ENCODE measurements around the gene A1BG.

The A1BG gene

DNA sequence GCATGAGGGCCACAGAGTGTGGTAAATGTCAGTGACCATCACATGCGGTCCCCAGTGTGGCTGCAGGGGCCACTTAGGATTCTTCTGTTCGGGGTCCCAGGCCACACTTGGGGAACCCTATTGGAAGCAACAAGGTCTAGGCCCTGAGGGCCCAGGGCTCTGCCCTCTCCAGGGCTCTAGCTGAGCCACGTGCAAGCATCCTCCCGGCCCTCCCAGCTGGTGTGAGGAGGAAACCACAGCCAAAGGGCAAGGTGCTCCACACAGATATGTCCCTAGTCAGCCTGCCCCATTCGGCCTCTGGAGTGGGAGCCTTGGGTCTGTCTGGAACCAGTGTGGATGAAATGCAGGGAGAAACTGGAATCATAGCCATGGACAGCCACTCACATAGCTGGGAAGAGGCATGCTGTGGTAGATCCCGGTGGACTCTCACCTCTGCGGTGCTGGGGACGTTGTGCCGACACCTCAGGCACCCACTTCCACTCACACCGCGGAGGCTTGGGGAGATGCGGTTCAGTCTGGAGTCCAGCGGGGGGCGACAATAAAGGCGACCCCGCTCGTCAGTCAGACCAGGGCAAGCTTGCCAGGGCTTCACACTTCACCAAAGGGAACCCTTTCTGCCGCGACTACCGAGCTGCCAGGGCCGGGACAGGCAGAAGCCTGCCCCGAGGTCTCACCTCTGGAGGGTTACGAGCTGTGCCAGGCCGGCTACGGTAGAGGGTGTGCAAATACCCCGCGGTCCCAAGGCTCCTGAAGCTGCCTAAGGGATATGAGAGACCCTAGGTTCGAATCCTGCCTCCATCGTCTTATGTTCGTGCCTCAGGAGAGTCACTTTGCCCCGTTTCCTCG, 13.5 kb upstream of the A1BG start:
- no peaks in the 10 kb centered on the region for H3K4me1 ChIP-seq (ENCODE audit: control insufficient read depth, low read depth, low read length)
- H3K27ac ChIP-seq (ENCODE audit: low read length): no peak overlapping the region
- no peaks in the 10 kb centered on the region for H3K36me3 ChIP-seq (ENCODE audit: control insufficient read depth, low read depth, low read length)
- no peaks in the 10 kb centered on the region for H3K27me3 ChIP-seq (ENCODE audit: control insufficient read depth, insufficient read depth, low read length)
- no peak overlapping the region for H3K4me3 ChIP-seq (ENCODE audit: low read length)
- no peak overlapping the region for H3K9ac ChIP-seq (ENCODE audit: low read length)
- no peaks in the 10 kb centered on the region for H3K9me3 ChIP-seq (ENCODE audit: control insufficient read depth, low read depth, low read length)

DNA sequence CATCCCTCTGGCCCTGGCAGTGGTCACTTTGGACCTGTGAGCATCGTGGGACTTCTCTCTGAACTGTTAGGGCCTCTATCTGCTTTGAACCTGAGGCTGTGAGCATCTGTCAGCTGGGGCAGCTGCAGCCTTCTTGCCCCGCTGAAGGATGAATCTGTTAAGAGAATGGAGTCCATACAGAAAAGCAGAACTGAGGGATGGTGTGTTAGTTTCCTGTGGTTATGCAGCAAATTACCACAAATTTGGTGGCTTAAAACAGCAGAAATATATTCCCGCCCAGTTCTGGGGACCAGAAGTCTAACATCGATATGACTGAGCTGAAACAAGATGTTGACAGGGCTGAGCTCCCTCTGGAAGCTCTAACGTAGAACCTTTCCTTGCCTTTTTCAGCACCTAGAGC, 10.9 kb upstream of the A1BG start:
- Histone ChIP-seq H3K36me3 (ENCODE audit: control insufficient read depth, low read depth, low read length) (no peaks in the 10 kb centered on the region), H3K4me1 (ENCODE audit: control insufficient read depth, low read depth, low read length) (peaks cover 7% of the 10 kb centered on the region), H3K27me3 (ENCODE audit: control insufficient read depth, insufficient read depth, low read length) (no peaks in the 10 kb centered on the region), H3K4me3 (ENCODE audit: low read length) (no peak overlapping the region), H3K9me3 (ENCODE audit: control insufficient read depth, low read depth, low read length) (no peaks in the 10 kb centered on the region), H3K9ac (ENCODE audit: low read length) (no peak overlapping the region), H3K27ac (ENCODE audit: low read length) (no peak overlapping the region)

- Histone ChIP-seq H3K4me3 (ENCODE audit: low read length) (peak within 1 kb of the TSS; percentile 99), H3K9me3 (ENCODE audit: control insufficient read depth, low read depth, low read length) (no peaks in the 10 kb centered on the region), H3K4me1 (ENCODE audit: control insufficient read depth, low read depth, low read length) (peaks cover 7% of the 10 kb centered on the region), H3K27ac (ENCODE audit: low read length) (peak within 1 kb of the TSS; percentile 97), H3K36me3 (ENCODE audit: control insufficient read depth, low read depth, low read length) (no peaks in the 10 kb centered on the region), H3K27me3 (ENCODE audit: control insufficient read depth, insufficient read depth, low read length) (no peaks in the 10 kb centered on the region), H3K9ac (ENCODE audit: low read length) (peak within 1 kb of the TSS; percentile 97)
Measured at GRCh38 chr19:58362272-58362994, 9.1 kb upstream of the A1BG start, which contains the start of gene ZNF497. Gene ZNF497 (minus strand): TSS chr19:58362751. CDS start chr19:58357635, 5,116 bp downstream.

- Histone ChIP-seq H3K4me1 (ENCODE audit: control insufficient read depth, low read depth, low read length) (peaks cover 7% of the 10 kb centered on the region), H3K27me3 (ENCODE audit: control insufficient read depth, insufficient read depth, low read length) (no peaks in the 10 kb centered on the region), H3K36me3 (ENCODE audit: control insufficient read depth, low read depth, low read length) (no peaks in the 10 kb centered on the region), H3K9me3 (ENCODE audit: control insufficient read depth, low read depth, low read length) (no peaks in the 10 kb centered on the region), H3K4me3 (ENCODE audit: low read length) (peak overlapping the region; percentile 99), H3K9ac (ENCODE audit: low read length) (peak overlapping the region; percentile 97), H3K27ac (ENCODE audit: low read length) (peak overlapping the region; percentile 97)
Measured at GRCh38 chr19:58361900-58362271, 8.6 kb upstream of the A1BG start.

GRCh38 chr19:58357481-58358145, 4.3 kb upstream of the A1BG start:
- Histone ChIP-seq H3K9me3 (ENCODE audit: control insufficient read depth, low read depth, low read length) (no peaks in the 10 kb centered on the region), H3K27me3 (ENCODE audit: control insufficient read depth, insufficient read depth, low read length) (no peaks in the 10 kb centered on the region), H3K27ac (ENCODE audit: low read length) (no peak overlapping the region), H3K36me3 (ENCODE audit: control insufficient read depth, low read depth, low read length) (no peaks in the 10 kb centered on the region), H3K9ac (ENCODE audit: low read length) (no peak overlapping the region), H3K4me1 (ENCODE audit: control insufficient read depth, low read depth, low read length) (peaks cover 7% of the 10 kb centered on the region), H3K4me3 (ENCODE audit: low read length) (no peak overlapping the region)

- Histone ChIP-seq H3K27ac (ENCODE audit: low read length) (no peak overlapping the region), H3K4me3 (ENCODE audit: low read length) (no peak overlapping the region), H3K27me3 (ENCODE audit: control insufficient read depth, insufficient read depth, low read length) (no peaks in the 10 kb centered on the region), H3K9me3 (ENCODE audit: control insufficient read depth, low read depth, low read length) (no peaks in the 10 kb centered on the region), H3K4me1 (ENCODE audit: control insufficient read depth, low read depth, low read length) (peaks cover 7% of the 10 kb centered on the region), H3K36me3 (ENCODE audit: control insufficient read depth, low read depth, low read length) (no peaks in the 10 kb centered on the region), H3K9ac (ENCODE audit: low read length) (no peak overlapping the region)
Measured at GRCh38 chr19:58356766-58357480, 3.6 kb upstream of the A1BG start.

GRCh38 chr19:58355908-58356765, 2.8 kb upstream of the A1BG start:
- no peak overlapping the region for H3K27ac ChIP-seq (ENCODE audit: low read length)
- no peak overlapping the region for H3K9ac ChIP-seq (ENCODE audit: low read length)
- H3K9me3 ChIP-seq (ENCODE audit: control insufficient read depth, low read depth, low read length): no peaks in the 10 kb centered on the region
- H3K36me3 ChIP-seq (ENCODE audit: control insufficient read depth, low read depth, low read length): no peaks in the 10 kb centered on the region
- peaks cover under 1% of the 10 kb centered on the region for H3K4me1 ChIP-seq (ENCODE audit: control insufficient read depth, low read depth, low read length)
- H3K27me3 ChIP-seq (ENCODE audit: control insufficient read depth, insufficient read depth, low read length): no peaks in the 10 kb centered on the region
- no peak overlapping the region for H3K4me3 ChIP-seq (ENCODE audit: low read length)

GRCh38 chr19:58355215-58355796, 2.0 kb upstream of the A1BG start:
- H3K9ac ChIP-seq (ENCODE audit: low read length): no peak overlapping the region

DNA sequence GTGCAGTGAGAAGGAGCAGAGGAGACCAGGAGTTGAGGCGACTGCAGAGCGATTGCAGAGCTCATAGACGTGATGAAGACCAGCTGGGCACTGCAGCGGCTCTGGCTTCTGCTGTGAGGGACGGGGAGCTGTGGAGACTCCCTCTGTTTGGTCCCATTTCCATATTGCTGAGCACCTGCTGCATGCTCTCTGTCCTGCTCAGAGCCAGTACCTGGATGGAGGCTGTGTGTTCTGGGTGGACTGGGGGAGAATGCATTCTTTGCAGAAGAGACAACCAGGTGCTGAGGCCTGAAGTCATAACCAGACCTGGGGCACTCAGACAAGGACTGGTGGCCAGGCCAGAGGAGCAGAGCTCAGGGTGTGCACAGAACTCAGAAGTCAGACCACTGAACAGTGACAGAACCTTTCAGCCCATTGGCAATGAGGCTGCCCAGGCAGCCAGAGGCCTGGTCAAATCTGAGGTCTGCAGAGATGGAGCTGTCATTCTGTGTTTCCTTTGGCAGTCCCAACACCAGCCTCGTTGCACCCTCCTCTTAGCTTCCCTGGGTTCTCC, 1.3 kb upstream of the A1BG start:
- no peak overlapping the region for H3K9ac ChIP-seq (ENCODE audit: low read length)
- no peaks in the 10 kb centered on the region for H3K9me3 ChIP-seq (ENCODE audit: control insufficient read depth, low read depth, low read length)

More at GRCh38 chr19:58355215-58355796, 2.0 kb upstream of the A1BG start:
- no peak overlapping the region for H3K4me3 ChIP-seq (ENCODE audit: low read length)
- no peaks in the 10 kb centered on the region for H3K4me1 ChIP-seq (ENCODE audit: control insufficient read depth, low read depth, low read length)
- H3K27ac ChIP-seq (ENCODE audit: low read length): no peak overlapping the region
- H3K36me3 ChIP-seq (ENCODE audit: control insufficient read depth, low read depth, low read length): no peaks in the 10 kb centered on the region
- no peaks in the 10 kb centered on the region for H3K9me3 ChIP-seq (ENCODE audit: control insufficient read depth, low read depth, low read length)
- H3K27me3 ChIP-seq (ENCODE audit: control insufficient read depth, insufficient read depth, low read length): no peaks in the 10 kb centered on the region

More for the DNA sequence above, 1.3 kb upstream of the A1BG start:
- H3K4me3 ChIP-seq (ENCODE audit: low read length): no peak overlapping the region
- no peaks in the 10 kb centered on the region for H3K27me3 ChIP-seq (ENCODE audit: control insufficient read depth, insufficient read depth, low read length)
- H3K4me1 ChIP-seq (ENCODE audit: control insufficient read depth, low read depth, low read length): no peaks in the 10 kb centered on the region
- H3K27ac ChIP-seq (ENCODE audit: low read length): no peak overlapping the region
- H3K36me3 ChIP-seq (ENCODE audit: control insufficient read depth, low read depth, low read length): no peaks in the 10 kb centered on the region
